ENCODE measurements around the gene TMEM52. TPM values are rescaled to one million over a fixed set of nuclear protein-coding genes. Genes with fewer than 3 reads are reported as not detected.
"Not testable (repeated sequence)": the region's sequence is repeated elsewhere in the genome, so short reads cannot be mapped to it uniquely, and the experiment has no call there.

TMEM52 gene
- total RNA-seq, 2 experiments from 2014 or later = 1.7 to 2.5 TPM

DNA sequence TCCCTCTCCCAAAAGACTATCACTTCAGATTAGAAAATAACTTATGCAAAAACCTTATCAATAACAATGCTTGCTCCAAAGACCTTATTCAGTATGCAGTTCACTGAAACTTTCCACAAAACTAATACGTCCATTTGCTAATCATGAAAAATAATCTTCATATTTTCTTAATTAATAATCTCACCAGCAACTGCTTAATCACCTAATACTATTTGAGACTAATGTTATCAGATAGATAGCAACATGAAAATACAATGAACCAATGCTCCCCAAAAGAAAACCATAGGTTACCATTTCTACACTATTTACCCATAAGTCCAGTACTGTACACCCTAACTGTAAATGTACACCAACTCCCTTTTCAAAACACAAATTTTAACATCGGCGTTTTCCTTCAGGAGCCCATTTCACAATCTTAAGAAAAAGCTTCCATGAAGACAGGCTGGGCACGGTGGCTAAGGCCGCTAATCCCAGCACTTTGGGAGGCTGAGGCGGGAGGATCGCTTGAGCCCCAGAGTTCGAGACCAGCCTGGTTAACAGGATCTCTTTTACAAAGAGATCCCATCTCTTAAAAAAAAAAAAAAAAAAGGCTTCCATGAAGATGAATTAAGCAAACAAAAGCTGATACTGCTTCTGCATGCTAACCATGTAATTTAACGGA lies 29.9 kb downstream of the TMEM52 start:
- H2AFZ ChIP-seq (ENCODE audit: low read length) = no peak overlapping the region
- H3K4me1 ChIP-seq (ENCODE audit: insufficient read depth, low read length, poor library complexity, severe bottlenecking) = peaks cover 45% of the 10 kb centered on the region
- peaks cover 56% of the 10 kb centered on the region for H3K36me3 ChIP-seq (ENCODE audit: insufficient read depth, low read length)
- no peaks in the 10 kb centered on the region for H3K9me2 ChIP-seq (ENCODE audit: insufficient read depth, low read length)
- no peak for DNase-seq (ENCODE audit: low spot score)
- H3K9me3 ChIP-seq (ENCODE audit: low read length) = peaks cover 4% of the 10 kb centered on the region; the same call in 1 of the 2 replicates
- CTCF ChIA-PET (ENCODE audit: unreplicated experiment) = no interaction called here
- intact Hi-C loops (cut with micrococcal nuclease; ENCODE audit: unreplicated experiment) = no loop called here
- no peak for TF ChIP-seq EZH2phosphoT487 (IDR thresholded peaks at IDR 0.05; ENCODE audit: borderline replicate concordance, low read depth, low read length)
- TF ChIP-seq, protein P1, sequence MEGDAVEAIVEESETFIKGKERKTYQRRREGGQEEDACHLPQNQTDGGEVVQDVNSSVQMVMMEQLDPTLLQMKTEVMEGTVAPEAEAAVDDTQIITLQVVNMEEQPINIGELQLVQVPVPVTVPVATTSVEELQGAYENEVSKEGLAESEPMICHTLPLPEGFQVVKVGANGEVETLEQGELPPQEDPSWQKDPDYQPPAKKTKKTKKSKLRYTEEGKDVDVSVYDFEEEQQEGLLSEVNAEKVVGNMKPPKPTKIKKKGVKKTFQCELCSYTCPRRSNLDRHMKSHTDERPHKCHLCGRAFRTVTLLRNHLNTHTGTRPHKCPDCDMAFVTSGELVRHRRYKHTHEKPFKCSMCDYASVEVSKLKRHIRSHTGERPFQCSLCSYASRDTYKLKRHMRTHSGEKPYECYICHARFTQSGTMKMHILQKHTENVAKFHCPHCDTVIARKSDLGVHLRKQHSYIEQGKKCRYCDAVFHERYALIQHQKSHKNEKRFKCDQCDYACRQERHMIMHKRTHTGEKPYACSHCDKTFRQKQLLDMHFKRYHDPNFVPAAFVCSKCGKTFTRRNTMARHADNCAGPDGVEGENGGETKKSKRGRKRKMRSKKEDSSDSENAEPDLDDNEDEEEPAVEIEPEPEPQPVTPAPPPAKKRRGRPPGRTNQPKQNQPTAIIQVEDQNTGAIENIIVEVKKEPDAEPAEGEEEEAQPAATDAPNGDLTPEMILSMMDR (conservative IDR thresholded peaks at IDR 0.05; ENCODE audit: low read length) = no peak
- peaks cover 38% of the 10 kb centered on the region for H4K20me1 ChIP-seq (ENCODE audit: insufficient read depth, low read length)
- POLR2A ChIA-PET = interaction anchor here (0.5 to 1.4 kb wide), 3 partner anchors 17 to 46 kb away, joined by 3 to 5 read pairs (median 4); no protein-coding TSS in a partner anchor
- H3K4me2 ChIP-seq (ENCODE audit: low read length) = peak overlapping the region; percentile 89
- BruUV-seq (replicated peaks) = TSS peak; percentile 66
- H3K27ac ChIP-seq (ENCODE audit: low read depth, low read length, poor library complexity, severe bottlenecking) = peak overlapping the region; percentile 82
- H3K79me2 ChIP-seq (ENCODE audit: insufficient read depth, low read depth, low read length) = peaks cover 85% of the 10 kb centered on the region
- H3K4me3 ChIP-seq (ENCODE audit: low read depth, low read length, poor library complexity, severe bottlenecking) = peak overlapping the region; percentile 97

DNA sequence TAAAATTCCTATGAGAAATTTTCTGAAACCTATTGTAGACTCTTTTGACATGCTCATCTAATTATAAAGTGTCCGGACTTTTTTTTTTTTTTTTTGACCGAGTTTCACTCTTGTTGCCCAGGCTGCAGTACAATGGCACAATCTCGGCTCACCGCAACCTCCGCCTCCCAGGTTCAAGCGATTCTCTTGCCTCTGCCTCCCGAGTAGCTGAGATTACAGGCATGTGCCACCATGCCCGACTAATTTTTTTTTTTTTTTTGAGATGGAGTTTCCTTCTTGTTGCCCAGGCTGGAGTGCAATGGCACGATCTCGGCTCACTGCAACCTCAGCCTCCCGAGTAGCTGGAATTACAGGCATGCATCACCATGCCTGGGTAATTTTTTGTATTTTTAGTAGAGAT lies 35.2 kb downstream of the TMEM52 start:
- H3K9me2 ChIP-seq (ENCODE audit: insufficient read depth, low read length); intact Hi-C loops (cut with micrococcal nuclease; ENCODE audit: unreplicated experiment); H3K4me3 ChIP-seq (ENCODE audit: low read depth, low read length, poor library complexity, severe bottlenecking); H3K9me3 ChIP-seq (ENCODE audit: low read length); H3K27ac ChIP-seq (ENCODE audit: low read depth, low read length, poor library complexity, severe bottlenecking); CTCF ChIA-PET (ENCODE audit: unreplicated experiment); BruUV-seq (replicated peaks); H2AFZ ChIP-seq (ENCODE audit: low read length); DNase-seq (ENCODE audit: low spot score): not testable (repeated sequence)
- POLR2A ChIA-PET = interaction anchor here (0.6 to 0.9 kb wide), 3 partner anchors 14 to 706 kb away, joined by 3 to 4 read pairs (median 3); no protein-coding TSS in a partner anchor
- peak overlapping the region; percentile 28; the same call in 1 of the 2 replicates for H3K4me2 ChIP-seq (ENCODE audit: low read length)
- H4K20me1 ChIP-seq (ENCODE audit: insufficient read depth, low read length) = peaks cover 64% of the 10 kb centered on the region
- H3K4me1 ChIP-seq (ENCODE audit: insufficient read depth, low read length, poor library complexity, severe bottlenecking) = peaks cover 27% of the 10 kb centered on the region
- H3K36me3 ChIP-seq (ENCODE audit: insufficient read depth, low read length) = peaks cover 92% of the 10 kb centered on the region
- H3K79me2 ChIP-seq (ENCODE audit: insufficient read depth, low read depth, low read length) = peaks cover 100% of the 10 kb centered on the region

DNA sequence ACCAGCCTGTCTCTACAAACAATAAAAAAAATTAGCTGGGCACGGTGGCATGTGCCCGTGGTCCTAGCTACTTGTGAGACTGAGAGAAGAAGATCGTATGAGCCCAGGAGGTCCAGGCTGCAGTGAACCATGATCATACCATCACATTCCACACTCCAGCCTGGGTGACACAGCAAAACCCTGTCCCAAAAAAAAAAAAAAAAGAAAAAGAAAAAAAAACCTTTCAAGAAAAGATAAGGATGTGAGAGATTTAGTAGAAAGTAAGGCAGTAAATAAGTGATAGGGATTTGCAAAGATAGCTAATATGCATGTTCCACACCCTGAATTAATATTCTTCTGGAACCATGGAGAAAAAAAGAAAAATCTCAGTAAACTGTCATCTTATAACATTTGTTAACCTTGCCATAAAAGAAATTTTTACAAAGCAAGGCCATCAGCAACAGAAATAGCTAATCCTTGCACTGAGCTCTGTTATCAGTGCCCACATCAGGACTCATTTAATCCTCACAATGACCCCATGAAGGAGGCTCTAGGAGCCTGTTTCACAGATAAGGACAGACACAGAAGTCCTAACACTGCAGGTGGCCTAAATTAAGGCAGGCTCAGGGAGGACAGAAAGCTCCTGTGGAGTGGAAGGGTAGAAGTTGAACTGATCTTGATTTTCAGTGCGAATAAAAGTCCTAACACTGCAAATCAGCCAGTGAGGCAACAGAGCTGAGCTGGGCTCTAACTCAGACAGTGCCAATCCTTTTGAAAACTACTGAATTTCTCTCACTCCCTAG lies 35.8 kb downstream of the TMEM52 start:
- Histone ChIP-seq H3K4me3 (ENCODE audit: low read depth, low read length, poor library complexity, severe bottlenecking) (no peak overlapping the region), H2AFZ (ENCODE audit: low read length) (no peak overlapping the region), H3K4me2 (ENCODE audit: low read length) (peak overlapping the region; percentile 28; the same call in 1 of the 2 replicates), H3K9me3 (ENCODE audit: low read length) (peaks cover 4% of the 10 kb centered on the region; the same call in 1 of the 2 replicates), H3K36me3 (ENCODE audit: insufficient read depth, low read length) (peaks cover 93% of the 10 kb centered on the region), H3K9me2 (ENCODE audit: insufficient read depth, low read length) (no peaks in the 10 kb centered on the region), H4K20me1 (ENCODE audit: insufficient read depth, low read length) (peaks cover 62% of the 10 kb centered on the region), H3K79me2 (ENCODE audit: insufficient read depth, low read depth, low read length) (peaks cover 100% of the 10 kb centered on the region), H3K27ac (ENCODE audit: low read depth, low read length, poor library complexity, severe bottlenecking) (no peak overlapping the region), H3K4me1 (ENCODE audit: insufficient read depth, low read length, poor library complexity, severe bottlenecking) (peaks cover 27% of the 10 kb centered on the region)
- DNase-seq (ENCODE audit: low spot score) = no peak
- BruUV-seq (replicated peaks) = TSS peak; percentile 16
- intact Hi-C loops (cut with micrococcal nuclease; ENCODE audit: unreplicated experiment) = no loop called here
- ChIA-PET POLR2A (interaction anchor here (0.5 to 1.7 kb wide), 9 partner anchors 9 to 904 kb away, joined by 3 to 11 read pairs (median 5); no protein-coding TSS in a partner anchor), CTCF (ENCODE audit: unreplicated experiment) (no interaction called here)
- TF ChIP-seq, protein P1 (conservative IDR thresholded peaks at IDR 0.05; ENCODE audit: low read length) = no peak
- no peak for TF ChIP-seq EZH2phosphoT487 (IDR thresholded peaks at IDR 0.05; ENCODE audit: borderline replicate concordance, low read depth, low read length)
